Mononuclear cell (primary cell): ENCODE measurements around the gene SLC39A3. TPM values are rescaled to one million over a fixed set of nuclear protein-coding genes. Genes with fewer than 3 reads are reported as not detected.

Source experiments
- H3K27me3 ChIP-seq: 2 replicates; pipeline ENCODE4 v1.6.0; 2011; ENCODE audit warnings: low read length, control low read depth; ENCODE audit not compliant: insufficient read depth
- H3K4me1 ChIP-seq: 2 replicates; pipeline ENCODE4 v1.5.1; 2011; ENCODE audit warnings: mild to moderate bottlenecking, low read length, control low read depth; ENCODE audit not compliant: insufficient read depth
- H3K4me3 ChIP-seq: 2 replicates; pipeline ENCODE4 v1.5.1; 2011; ENCODE audit warnings: mild to moderate bottlenecking, low read length, moderate library complexity
- H3K9me3 ChIP-seq: 2 replicates; pipeline ENCODE4 v1.5.1; 2011; ENCODE audit warnings: low read depth, mild to moderate bottlenecking, control low read depth, low read length
- total RNA-seq: library from RNA; depleted of rRNA; stranded (reverse); fragments of >200 nt; gene quantifications from one replicate; pipeline ENCODE4 v1.2.3, GENCODE V29; 2012

Gene SLC39A3
- total RNA-seq, 1 donor = 11.5 TPM

- no peak overlapping the region for H3K4me3 ChIP-seq
- no peaks in the 10 kb centered on the region for H3K9me3 ChIP-seq
- H3K27me3 ChIP-seq = no peaks in the 10 kb centered on the region
- H3K4me1 ChIP-seq = no peaks in the 10 kb centered on the region
These were observed 20.1 kb upstream of the SLC39A3 start for GRCh38 chr19:2759965-2760364.

GRCh38 chr19:2759362-2759761 lies 19.5 kb upstream of the SLC39A3 start:
- Histone ChIP-seq H3K27me3 (no peaks in the 10 kb centered on the region), H3K4me3 (no peak overlapping the region), H3K9me3 (no peaks in the 10 kb centered on the region), H3K4me1 (no peaks in the 10 kb centered on the region)

GRCh38 chr19:2758601-2759313 lies 18.9 kb upstream of the SLC39A3 start:
- no peak overlapping the region for H3K4me3 ChIP-seq
- no peaks in the 10 kb centered on the region for H3K27me3 ChIP-seq
- H3K9me3 ChIP-seq = no peaks in the 10 kb centered on the region
- H3K4me1 ChIP-seq = no peaks in the 10 kb centered on the region

GRCh38 chr19:2756921-2757881 lies 17.4 kb upstream of the SLC39A3 start:
- H3K4me1 ChIP-seq = no peaks in the 10 kb centered on the region

GRCh38 chr19:2756477-2756876 lies 16.7 kb upstream of the SLC39A3 start:
- Histone ChIP-seq H3K4me3 (no peak overlapping the region), H3K9me3 (no peaks in the 10 kb centered on the region), H3K27me3 (no peaks in the 10 kb centered on the region), H3K4me1 (no peaks in the 10 kb centered on the region)

More at GRCh38 chr19:2756921-2757881, 17.4 kb upstream of the SLC39A3 start:
- Histone ChIP-seq H3K9me3 (no peaks in the 10 kb centered on the region), H3K4me3 (no peak overlapping the region), H3K27me3 (no peaks in the 10 kb centered on the region)

GRCh38 chr19:2755811-2756210 lies 16.0 kb upstream of the SLC39A3 start:
- H3K4me3 ChIP-seq = no peak overlapping the region
- H3K9me3 ChIP-seq = no peaks in the 10 kb centered on the region
- H3K27me3 ChIP-seq = no peaks in the 10 kb centered on the region
- H3K4me1 ChIP-seq = no peaks in the 10 kb centered on the region

- H3K27me3 ChIP-seq = no peaks in the 10 kb centered on the region
- H3K4me1 ChIP-seq = no peaks in the 10 kb centered on the region
- H3K9me3 ChIP-seq = no peaks in the 10 kb centered on the region
- no peak overlapping the region for H3K4me3 ChIP-seq
These were observed 15.6 kb upstream of the SLC39A3 start for GRCh38 chr19:2755448-2755705.

- Histone ChIP-seq H3K4me1 (no peaks in the 10 kb centered on the region), H3K4me3 (no peak overlapping the region), H3K9me3 (no peaks in the 10 kb centered on the region), H3K27me3 (no peaks in the 10 kb centered on the region)
These were observed 15.0 kb upstream of the SLC39A3 start for GRCh38 chr19:2754659-2755447.

GRCh38 chr19:2751438-2751830 lies 11.6 kb upstream of the SLC39A3 start:
- H3K4me3 ChIP-seq = no peak overlapping the region
- no peaks in the 10 kb centered on the region for H3K9me3 ChIP-seq
- peaks cover 6% of the 10 kb centered on the region for H3K4me1 ChIP-seq
- H3K27me3 ChIP-seq = no peaks in the 10 kb centered on the region

GRCh38 chr19:2750808-2751437 lies 11.1 kb upstream of the SLC39A3 start:
- no peaks in the 10 kb centered on the region for H3K9me3 ChIP-seq
- H3K27me3 ChIP-seq = no peaks in the 10 kb centered on the region
- no peak overlapping the region for H3K4me3 ChIP-seq
- H3K4me1 ChIP-seq = peaks cover 6% of the 10 kb centered on the region

- no peaks in the 10 kb centered on the region for H3K9me3 ChIP-seq
- H3K4me1 ChIP-seq = peaks cover 6% of the 10 kb centered on the region
- no peak overlapping the region for H3K4me3 ChIP-seq
- H3K27me3 ChIP-seq = no peaks in the 10 kb centered on the region
These were observed 7.5 kb upstream of the SLC39A3 start for GRCh38 chr19:2747349-2747748.

GRCh38 chr19:2744113-2744512 lies 4.3 kb upstream of the SLC39A3 start:
- no peaks in the 10 kb centered on the region for H3K27me3 ChIP-seq
- no peaks in the 10 kb centered on the region for H3K9me3 ChIP-seq
- H3K4me3 ChIP-seq = no peak overlapping the region
- peaks cover 8% of the 10 kb centered on the region for H3K4me1 ChIP-seq

GRCh38 chr19:2743099-2743498 lies 3.3 kb upstream of the SLC39A3 start:
- Histone ChIP-seq H3K9me3 (no peaks in the 10 kb centered on the region), H3K4me3 (no peak overlapping the region), H3K4me1 (peaks cover 14% of the 10 kb centered on the region), H3K27me3 (no peaks in the 10 kb centered on the region)

GRCh38 chr19:2740314-2740656 lies 468 bp upstream of the SLC39A3 start:
- no peaks in the 10 kb centered on the region for H3K9me3 ChIP-seq
- H3K27me3 ChIP-seq = no peaks in the 10 kb centered on the region
- peaks cover 32% of the 10 kb centered on the region for H3K4me1 ChIP-seq
- H3K4me3 ChIP-seq = no peak overlapping the region
